ENCODE results near the gene DISC1.

Gene DISC1

GRCh38 chr1:231734417-231734816, 107.8 kb downstream of the DISC1 start:
- Mint-ChIP-seq H3K27ac (no peak overlapping the region), H3K4me1 (no peaks in the 10 kb centered on the region), H3K9me3 (peaks cover 3% of the 10 kb centered on the region), H3K36me3 (peaks cover 13% of the 10 kb centered on the region), H3K27me3 (no peaks in the 10 kb centered on the region), H3K4me3 (no peak overlapping the region)

GRCh38 chr1:231735411-231735810, 108.8 kb downstream of the DISC1 start:
- Mint-ChIP-seq H3K27me3 (no peaks in the 10 kb centered on the region), H3K36me3 (peaks cover 14% of the 10 kb centered on the region), H3K4me3 (no peak overlapping the region), H3K9me3 (peaks cover 4% of the 10 kb centered on the region), H3K27ac (no peak overlapping the region), H3K4me1 (no peaks in the 10 kb centered on the region)

- H3K9me3 Mint-ChIP-seq, result peaks cover 4% of the 10 kb centered on the region
- no peaks in the 10 kb centered on the region for H3K27me3 Mint-ChIP-seq
- H3K27ac Mint-ChIP-seq, result no peak overlapping the region
- peaks cover 3% of the 10 kb centered on the region for H3K4me1 Mint-ChIP-seq
- no peak overlapping the region for H3K4me3 Mint-ChIP-seq
- H3K36me3 Mint-ChIP-seq, result peaks cover 16% of the 10 kb centered on the region
These were observed 109.4 kb downstream of the DISC1 start for GRCh38 chr1:231735941-231736340.

DNA sequence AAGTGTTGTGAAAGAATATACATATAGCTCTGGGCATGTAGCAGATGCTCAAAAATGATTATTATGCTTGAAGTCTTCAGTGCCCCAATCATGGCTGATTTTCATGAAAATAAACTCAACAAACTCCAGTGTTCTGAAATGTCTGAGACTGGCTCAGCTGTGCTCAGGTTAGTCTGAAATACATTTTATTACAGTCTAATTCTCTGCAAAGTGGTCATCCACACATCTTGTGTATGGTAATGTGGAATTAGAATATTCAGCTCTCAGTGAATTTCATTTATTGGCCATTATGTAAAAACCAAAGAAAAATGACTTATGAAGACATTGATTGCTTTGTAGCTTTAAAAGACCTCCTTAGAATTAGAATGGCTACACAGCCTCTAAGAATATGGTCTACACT, 109.9 kb downstream of the DISC1 start:
- H3K9me3 Mint-ChIP-seq, result peaks cover 4% of the 10 kb centered on the region
- H3K27me3 Mint-ChIP-seq, result no peaks in the 10 kb centered on the region
- peaks cover 17% of the 10 kb centered on the region for H3K36me3 Mint-ChIP-seq
- no peak overlapping the region for H3K4me3 Mint-ChIP-seq
- H3K4me1 Mint-ChIP-seq, result peaks cover 5% of the 10 kb centered on the region
- H3K27ac Mint-ChIP-seq, result no peak overlapping the region

DNA sequence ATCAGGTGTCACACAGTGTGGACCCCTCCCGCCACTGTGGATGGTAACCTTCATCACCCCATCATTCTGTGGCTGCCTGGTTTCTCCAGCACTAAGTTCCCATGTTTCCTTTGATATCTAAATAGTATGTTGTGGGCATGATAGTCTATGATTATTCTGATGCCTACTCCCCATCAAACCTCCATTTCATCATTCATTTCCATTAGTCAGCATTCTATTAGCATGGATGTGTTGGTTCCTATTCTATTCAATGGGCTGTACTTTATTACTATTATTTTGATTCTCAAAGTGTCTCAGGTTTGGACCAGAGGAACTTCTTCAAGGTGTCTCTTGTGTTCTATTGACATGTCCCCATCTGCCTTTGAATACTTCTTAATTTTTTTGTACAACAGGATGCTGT, 112.0 kb downstream of the DISC1 start:
- Mint-ChIP-seq H3K4me3 (no peak overlapping the region), H3K4me1 (peaks cover 9% of the 10 kb centered on the region), H3K36me3 (peaks cover 23% of the 10 kb centered on the region), H3K27me3 (no peaks in the 10 kb centered on the region), H3K9me3 (peaks cover 4% of the 10 kb centered on the region), H3K27ac (no peak overlapping the region)

DNA sequence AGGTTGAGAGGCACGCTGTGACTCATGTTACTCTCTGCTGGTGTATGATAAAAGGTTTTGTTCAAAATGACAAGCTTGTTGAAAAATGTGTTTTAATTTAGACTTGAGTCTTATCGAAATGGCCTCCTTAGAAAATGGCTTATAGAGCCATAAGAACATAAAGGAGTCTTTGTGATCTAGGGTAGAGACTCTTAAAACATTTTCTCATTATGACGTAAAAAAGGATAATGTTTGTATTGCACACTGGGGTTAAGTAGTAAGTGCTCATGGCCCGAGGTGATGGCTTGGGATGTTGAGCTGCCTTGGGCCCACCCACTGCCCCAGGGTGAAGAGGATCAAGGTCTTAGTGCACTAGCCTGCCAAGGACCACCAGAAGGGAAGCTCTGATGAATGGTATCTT, 117.4 kb downstream of the DISC1 start:
- Mint-ChIP-seq H3K36me3 (peaks cover 30% of the 10 kb centered on the region), H3K27me3 (no peaks in the 10 kb centered on the region), H3K4me1 (peaks cover 13% of the 10 kb centered on the region), H3K4me3 (no peak overlapping the region), H3K9me3 (peaks cover 4% of the 10 kb centered on the region), H3K27ac (no peak overlapping the region)

DNA sequence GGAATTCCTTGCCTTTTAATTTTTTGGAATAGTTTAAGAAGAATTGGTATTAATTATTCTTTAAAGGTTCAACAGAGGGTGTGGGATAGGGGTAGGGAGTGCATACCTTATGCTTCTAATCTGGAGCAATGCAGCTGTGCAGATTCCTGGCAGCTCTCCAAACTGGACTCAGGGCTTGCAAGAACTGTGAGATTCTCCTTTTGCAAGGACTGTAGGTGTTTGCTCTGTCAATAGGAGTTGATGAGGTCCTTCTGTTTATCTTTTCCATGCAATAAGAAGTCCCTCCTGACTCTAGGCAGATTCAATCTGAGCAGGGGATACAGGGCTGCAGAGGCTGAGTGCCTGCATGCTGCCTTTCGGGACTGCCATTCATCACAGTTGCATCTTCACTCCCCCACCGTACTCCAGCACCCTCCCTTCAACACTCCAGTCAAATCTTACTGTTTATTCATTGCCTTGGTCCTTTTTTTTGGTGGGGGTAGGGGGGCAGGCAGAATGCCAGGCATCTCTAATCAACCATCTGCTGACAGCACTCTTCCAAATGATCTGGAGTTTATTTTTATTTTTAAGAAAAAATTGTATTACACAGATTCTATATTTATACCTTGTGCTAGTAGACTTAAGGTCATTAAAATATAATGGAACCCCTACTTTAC, 122.3 kb downstream of the DISC1 start:
- Mint-ChIP-seq H3K27me3 (no peaks in the 10 kb centered on the region), H3K27ac (no peak overlapping the region), H3K4me1 (peaks cover 4% of the 10 kb centered on the region), H3K4me3 (no peak overlapping the region), H3K9me3 (peaks cover 5% of the 10 kb centered on the region), H3K36me3 (peaks cover 46% of the 10 kb centered on the region)

- H3K9me3 Mint-ChIP-seq, result peaks cover 5% of the 10 kb centered on the region
- no peak overlapping the region for H3K27ac Mint-ChIP-seq
- H3K27me3 Mint-ChIP-seq, result no peaks in the 10 kb centered on the region
- H3K4me3 Mint-ChIP-seq, result no peak overlapping the region
- peaks cover 57% of the 10 kb centered on the region for H3K36me3 Mint-ChIP-seq
- peaks cover 4% of the 10 kb centered on the region for H3K4me1 Mint-ChIP-seq
These were observed 123.7 kb downstream of the DISC1 start for GRCh38 chr1:231750296-231750695.

- Mint-ChIP-seq H3K36me3 (peaks cover 58% of the 10 kb centered on the region), H3K9me3 (peaks cover 5% of the 10 kb centered on the region), H3K27ac (no peak overlapping the region), H3K4me3 (no peak overlapping the region), H3K27me3 (no peaks in the 10 kb centered on the region), H3K4me1 (peaks cover 4% of the 10 kb centered on the region)
These were observed 124.3 kb downstream of the DISC1 start for GRCh38 chr1:231750818-231751362.

GRCh38 chr1:231751415-231751814, 124.8 kb downstream of the DISC1 start:
- peaks cover 57% of the 10 kb centered on the region for H3K36me3 Mint-ChIP-seq
- no peaks in the 10 kb centered on the region for H3K27me3 Mint-ChIP-seq
- no peak overlapping the region for H3K4me3 Mint-ChIP-seq
- H3K27ac Mint-ChIP-seq, result no peak overlapping the region
- H3K4me1 Mint-ChIP-seq, result peaks cover 4% of the 10 kb centered on the region
- H3K9me3 Mint-ChIP-seq, result peaks cover 5% of the 10 kb centered on the region

DNA sequence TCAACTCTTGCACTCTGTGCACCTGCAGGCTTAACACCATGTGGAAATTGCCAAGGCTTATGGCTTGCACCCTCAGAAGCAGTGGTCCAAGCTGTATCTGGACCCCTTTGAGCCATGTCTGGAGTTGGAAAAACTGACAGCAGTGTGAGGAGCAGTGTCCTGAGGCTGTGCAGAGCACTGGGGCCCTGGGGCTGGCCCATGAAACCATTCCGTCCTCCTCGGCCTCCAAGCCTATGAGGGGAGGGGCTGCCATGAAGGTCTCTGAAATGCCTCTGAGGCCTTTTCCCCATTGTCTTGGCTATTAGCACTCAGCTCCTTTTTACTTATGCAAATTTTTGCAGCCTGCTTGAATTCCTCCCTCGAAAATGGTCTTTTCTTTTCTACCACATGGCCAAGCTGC, 126.7 kb downstream of the DISC1 start:
- H3K9me3 Mint-ChIP-seq, result peaks cover 5% of the 10 kb centered on the region
- H3K4me3 Mint-ChIP-seq, result no peak overlapping the region
- no peaks in the 10 kb centered on the region for H3K27me3 Mint-ChIP-seq
- no peak overlapping the region for H3K27ac Mint-ChIP-seq
- H3K36me3 Mint-ChIP-seq, result peaks cover 51% of the 10 kb centered on the region
- no peaks in the 10 kb centered on the region for H3K4me1 Mint-ChIP-seq

DNA sequence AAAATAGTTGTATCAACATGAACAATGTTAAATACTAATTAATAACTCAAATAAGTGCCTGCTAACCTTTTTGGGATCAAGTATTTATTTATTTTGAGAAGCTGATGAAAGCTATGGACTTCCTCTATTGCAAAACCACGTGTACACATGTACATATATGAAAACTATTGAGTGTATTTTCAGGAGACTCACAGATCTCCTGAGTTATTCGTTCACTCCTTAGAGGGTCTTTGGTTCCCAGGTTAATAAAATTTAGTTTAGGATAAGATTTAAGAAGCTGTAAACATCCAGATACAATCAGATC, 130.5 kb downstream of the DISC1 start:
- Mint-ChIP-seq H3K4me1 (no peaks in the 10 kb centered on the region), H3K27ac (no peak overlapping the region), H3K9me3 (no peaks in the 10 kb centered on the region), H3K4me3 (no peak overlapping the region), H3K36me3 (peaks cover 40% of the 10 kb centered on the region), H3K27me3 (no peaks in the 10 kb centered on the region)

- no peaks in the 10 kb centered on the region for H3K4me1 Mint-ChIP-seq
- H3K27me3 Mint-ChIP-seq, result no peaks in the 10 kb centered on the region
- no peaks in the 10 kb centered on the region for H3K9me3 Mint-ChIP-seq
- H3K36me3 Mint-ChIP-seq, result peaks cover 35% of the 10 kb centered on the region
- H3K4me3 Mint-ChIP-seq, result no peak overlapping the region
- no peak overlapping the region for H3K27ac Mint-ChIP-seq
These were observed 131.2 kb downstream of the DISC1 start for GRCh38 chr1:231757759-231758158.

- Mint-ChIP-seq H3K27ac (no peak overlapping the region), H3K4me3 (no peak overlapping the region), H3K9me3 (no peaks in the 10 kb centered on the region), H3K4me1 (no peaks in the 10 kb centered on the region), H3K27me3 (no peaks in the 10 kb centered on the region), H3K36me3 (peaks cover 9% of the 10 kb centered on the region)
These were observed 134.7 kb downstream of the DISC1 start for GRCh38 chr1:231761252-231761651.

DNA sequence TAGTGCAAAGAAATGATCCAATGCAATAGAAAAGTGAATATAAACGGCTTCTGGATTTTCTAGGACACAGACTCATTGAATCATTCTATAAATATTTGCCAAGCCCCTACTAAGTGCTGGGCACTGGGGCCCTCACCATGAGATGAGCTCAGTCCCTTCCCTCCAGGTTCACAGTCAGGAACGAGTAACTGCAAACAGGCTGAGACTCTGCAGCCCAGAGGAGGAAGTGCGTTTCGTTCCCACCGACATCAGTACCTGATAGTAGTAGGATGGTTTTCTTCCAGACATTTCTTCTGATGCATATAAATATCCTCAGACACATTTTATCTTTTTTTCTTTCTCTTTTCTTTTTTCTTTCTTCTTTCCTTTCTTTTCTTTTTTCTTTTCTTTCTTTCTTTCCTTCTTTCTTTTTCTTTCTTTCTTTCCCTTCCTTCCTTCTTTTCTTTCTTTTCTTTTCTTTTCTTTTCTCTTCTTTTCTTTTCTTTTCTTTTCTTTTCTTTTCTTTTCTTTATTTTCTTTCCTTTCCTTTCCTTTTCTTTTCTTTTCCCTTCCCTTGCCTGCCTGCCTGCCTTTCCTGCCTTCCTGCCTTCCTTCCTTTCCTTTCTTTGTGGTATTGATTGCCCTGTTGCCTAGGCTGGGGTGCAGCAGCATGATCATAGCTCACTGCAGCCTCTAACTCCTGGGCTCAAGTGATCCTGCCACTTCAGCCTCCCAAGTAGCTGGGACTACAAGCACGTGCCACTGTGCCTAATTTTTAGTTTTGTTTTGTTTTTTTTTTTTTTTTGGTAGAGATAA, 135.4 kb downstream of the DISC1 start:
- Mint-ChIP-seq H3K4me3 (no peak overlapping the region), H3K27ac (no peak overlapping the region), H3K9me3 (no peaks in the 10 kb centered on the region)

GRCh38 chr1:231763456-231763855, 136.9 kb downstream of the DISC1 start:
- H3K9me3 Mint-ChIP-seq, result no peaks in the 10 kb centered on the region
- no peak overlapping the region for H3K4me3 Mint-ChIP-seq
- H3K27ac Mint-ChIP-seq, result no peak overlapping the region
- no peaks in the 10 kb centered on the region for H3K4me1 Mint-ChIP-seq
- peaks cover 13% of the 10 kb centered on the region for H3K36me3 Mint-ChIP-seq
- no peaks in the 10 kb centered on the region for H3K27me3 Mint-ChIP-seq

More for the DNA sequence above, 135.4 kb downstream of the DISC1 start:
- Mint-ChIP-seq H3K27me3 (no peaks in the 10 kb centered on the region), H3K4me1 (no peaks in the 10 kb centered on the region), H3K36me3 (peaks cover 9% of the 10 kb centered on the region)

Measured in activated naive CD4-positive, alpha-beta T cell treated with anti-CD3 and anti-CD28 coated beads, Interleukin-2, amount 50 U/mL, for 24 hours (primary cell).